ENCODE data around the gene PYGB. TPM values are rescaled to one million over a fixed set of nuclear protein-coding genes. Genes with fewer than 3 reads are reported as not detected.

PYGB gene
- total RNA-seq, 3 donors from 2014 or later, result 247 to 252 (median 247) TPM

GRCh38 chr20:25217161-25218108 lies 30.4 kb upstream of the PYGB start:
- Histone ChIP-seq H3K4me3 (no peak overlapping the region), H3K4me1 (ENCODE audit: low read depth) (peaks cover 13% of the 10 kb centered on the region), H3K9me3 (no peaks in the 10 kb centered on the region), H3K36me3 (ENCODE audit: low read depth) (peaks cover 8% of the 10 kb centered on the region)
- DNase-seq (no peak), ATAC-seq (no peak)
- intact Hi-C loops (cut with DNase I, micrococcal nuclease), result no loop called here
- TF ChIP-seq CTCF (IDR thresholded peaks at IDR 0.05), result no peak

GRCh38 chr20:25218109-25218486 lies 29.8 kb upstream of the PYGB start:
- intact Hi-C loops (cut with DNase I, micrococcal nuclease), result no loop called here
- DNase-seq, result no peak
- no peak for TF ChIP-seq CTCF (IDR thresholded peaks at IDR 0.05)
- H3K4me3 ChIP-seq, result no peak overlapping the region
- H3K9me3 ChIP-seq, result no peaks in the 10 kb centered on the region
- ATAC-seq, result no peak
- peaks cover 8% of the 10 kb centered on the region for H3K36me3 ChIP-seq (ENCODE audit: low read depth)
- H3K4me1 ChIP-seq (ENCODE audit: low read depth), result peaks cover 17% of the 10 kb centered on the region

DNA sequence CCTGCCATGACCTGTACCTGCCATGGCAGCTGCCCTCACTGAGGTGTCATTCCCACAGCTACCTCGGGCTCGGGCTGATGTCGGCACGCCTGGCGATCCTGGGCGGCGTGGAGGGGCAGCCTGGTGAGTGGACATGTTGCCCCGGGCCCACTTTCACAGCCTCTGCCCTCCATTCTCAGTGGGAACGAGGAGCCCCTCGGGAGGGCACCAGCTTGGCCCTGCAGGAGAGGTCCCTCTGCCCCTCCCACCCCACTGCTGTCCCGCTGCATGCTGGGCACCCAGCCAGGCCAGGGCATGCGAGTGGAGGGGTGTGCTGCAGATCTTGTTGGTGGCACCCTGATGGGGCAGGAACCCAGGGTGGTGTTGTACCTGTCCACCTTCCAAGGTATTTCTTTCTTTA lies 29.4 kb upstream of the PYGB start:
- peaks cover 17% of the 10 kb centered on the region for H3K4me1 ChIP-seq (ENCODE audit: low read depth)
- intact Hi-C loops (cut with DNase I, micrococcal nuclease), result no loop called here
- TF ChIP-seq CTCF (IDR thresholded peaks at IDR 0.05), result no peak
- H3K4me3 ChIP-seq, result no peak overlapping the region
- no peaks in the 10 kb centered on the region for H3K9me3 ChIP-seq
- peak in 1 of 3 donors; percentile 52 for DNase-seq
- ATAC-seq, result no peak
- H3K36me3 ChIP-seq (ENCODE audit: low read depth), result peaks cover 8% of the 10 kb centered on the region

GRCh38 chr20:25219365-25219764 lies 28.5 kb upstream of the PYGB start:
- Histone ChIP-seq H3K4me3 (no peak overlapping the region), H3K36me3 (ENCODE audit: low read depth) (peaks cover 8% of the 10 kb centered on the region), H3K4me1 (ENCODE audit: low read depth) (peaks cover 17% of the 10 kb centered on the region), H3K9me3 (no peaks in the 10 kb centered on the region)
- intact Hi-C loops (cut with DNase I, micrococcal nuclease), result no loop called here
- TF ChIP-seq CTCF (IDR thresholded peaks at IDR 0.05), result no peak
- DNase-seq, result no peak
- ATAC-seq, result no peak

GRCh38 chr20:25220021-25220730 lies 27.7 kb upstream of the PYGB start:
- no peaks in the 10 kb centered on the region for H3K9me3 ChIP-seq
- peaks cover 8% of the 10 kb centered on the region for H3K36me3 ChIP-seq (ENCODE audit: low read depth)
- ATAC-seq, result no peak

More at GRCh38 chr20:25220021-25220730, 27.7 kb upstream of the PYGB start:
- H3K4me1 ChIP-seq (ENCODE audit: low read depth), result peaks cover 17% of the 10 kb centered on the region
- intact Hi-C loops (cut with DNase I, micrococcal nuclease), result no loop called here
- H3K4me3 ChIP-seq, result no peak overlapping the region
- DNase-seq, result peak in 1 of 3 donors; percentile 46
- TF ChIP-seq CTCF (IDR thresholded peaks at IDR 0.05), result no peak
